Measurements from ENCODE around the gene AQP2.

AQP2 gene

DNA sequence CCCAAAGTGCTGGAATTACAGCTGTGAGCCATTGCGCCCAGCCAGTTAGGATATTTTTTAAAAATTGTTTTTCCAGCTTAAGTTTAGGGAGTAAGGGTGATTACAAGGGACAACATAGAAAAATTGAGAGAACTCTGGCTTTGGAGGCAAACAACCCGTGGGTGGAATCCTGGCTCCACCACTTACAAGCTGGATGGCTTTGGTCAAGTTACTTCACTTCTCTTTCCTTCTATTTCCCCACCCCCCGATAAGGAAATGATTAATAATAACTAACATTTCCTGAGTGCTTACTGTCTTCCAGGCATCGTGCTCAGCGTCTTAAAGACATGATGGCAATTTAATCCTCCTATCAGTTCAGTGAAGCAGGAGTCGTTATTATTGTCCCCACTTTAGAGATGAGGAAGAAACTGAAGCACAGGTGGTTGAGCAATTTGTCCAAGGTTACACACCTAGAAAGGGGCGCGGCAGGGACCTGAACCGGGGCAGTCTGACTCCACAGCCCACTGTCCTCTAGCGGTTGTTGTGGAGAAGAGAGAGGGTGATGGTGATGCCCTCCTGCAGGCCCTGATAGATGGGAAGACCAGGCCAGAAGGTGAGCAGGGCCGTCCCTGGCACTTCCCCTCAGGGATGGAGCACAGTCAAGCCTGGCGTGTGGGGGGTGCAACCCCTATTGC is 30.2 kb upstream of the AQP2 start:
- peak; percentile 76 for DNase-seq (ENCODE audit: low read depth)

- DNase-seq (ENCODE audit: low read depth) = no peak
Observed at GRCh38 chr12:49920915-49921286, 29.6 kb upstream of the AQP2 start.

GRCh38 chr12:49921299-49921698 is 29.2 kb upstream of the AQP2 start:
- no peak for DNase-seq (ENCODE audit: low read depth)

- no peak for DNase-seq (ENCODE audit: low read depth)
Observed at GRCh38 chr12:49921936-49922335, 28.6 kb upstream of the AQP2 start.

GRCh38 chr12:49922349-49923034 is 28.0 kb upstream of the AQP2 start:
- no peak for DNase-seq (ENCODE audit: low read depth)

DNA sequence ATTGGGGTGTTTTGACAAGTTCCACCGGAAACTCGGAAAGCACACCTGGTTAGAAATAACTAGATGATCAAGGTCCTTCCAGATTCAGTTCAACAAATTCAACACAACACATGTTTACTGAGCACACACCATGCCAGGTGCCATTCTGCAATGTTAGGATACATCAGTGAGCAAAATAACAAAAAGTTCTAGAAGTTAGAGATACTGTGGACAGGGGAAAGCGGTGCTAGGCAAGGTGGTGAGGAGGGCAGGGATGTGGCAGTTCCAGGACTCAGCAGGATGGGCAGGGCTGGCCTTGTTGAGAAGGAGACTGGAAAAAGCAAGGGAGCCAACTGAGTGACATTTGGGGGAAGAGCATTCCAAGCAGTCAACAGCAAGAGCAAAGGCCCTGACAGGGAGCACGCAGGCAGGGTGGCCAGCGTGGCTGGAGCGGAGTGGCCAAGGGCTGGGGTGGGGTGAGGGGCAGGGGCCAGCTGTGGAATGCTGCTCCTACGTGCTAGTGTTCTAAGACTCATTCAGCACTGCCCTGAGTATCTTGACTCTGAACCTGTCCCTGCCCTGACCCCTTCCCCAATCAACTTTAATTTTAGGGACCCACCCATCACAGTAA is 27.4 kb upstream of the AQP2 start:
- no peak for DNase-seq (ENCODE audit: low read depth)

GRCh38 chr12:49923880-49924556 is 26.5 kb upstream of the AQP2 start:
- DNase-seq (ENCODE audit: low read depth) = no peak

DNA sequence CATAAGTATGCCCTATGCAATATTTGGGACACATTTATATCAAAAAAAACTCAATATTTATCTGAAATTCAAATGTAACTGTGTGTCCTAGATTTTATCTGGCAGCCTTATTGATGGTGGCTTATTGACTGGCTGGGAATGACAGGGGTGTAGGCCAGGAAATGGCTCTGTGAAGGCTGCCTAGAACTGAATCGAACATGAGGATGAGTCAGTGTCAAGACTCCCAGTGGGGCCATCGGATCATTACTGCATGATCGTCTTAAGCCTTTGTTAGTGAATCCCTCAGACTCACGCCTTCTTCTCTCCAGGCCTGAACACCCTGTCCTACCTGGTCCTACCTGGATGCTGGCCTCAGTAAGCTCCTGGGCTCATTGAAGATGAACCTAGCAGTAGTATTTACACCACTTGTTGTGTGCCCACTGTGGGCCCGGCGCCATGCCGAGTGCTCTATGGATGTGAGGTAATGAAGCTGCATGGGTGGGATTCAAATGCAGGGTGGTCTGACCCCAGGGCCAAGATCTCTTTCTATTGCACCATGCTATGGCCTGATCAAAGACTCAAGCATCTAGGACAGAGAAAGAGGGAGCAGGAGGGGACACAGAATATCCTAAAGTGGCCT is 25.8 kb upstream of the AQP2 start:
- DNase-seq (ENCODE audit: low read depth) = peak; percentile 29

DNA sequence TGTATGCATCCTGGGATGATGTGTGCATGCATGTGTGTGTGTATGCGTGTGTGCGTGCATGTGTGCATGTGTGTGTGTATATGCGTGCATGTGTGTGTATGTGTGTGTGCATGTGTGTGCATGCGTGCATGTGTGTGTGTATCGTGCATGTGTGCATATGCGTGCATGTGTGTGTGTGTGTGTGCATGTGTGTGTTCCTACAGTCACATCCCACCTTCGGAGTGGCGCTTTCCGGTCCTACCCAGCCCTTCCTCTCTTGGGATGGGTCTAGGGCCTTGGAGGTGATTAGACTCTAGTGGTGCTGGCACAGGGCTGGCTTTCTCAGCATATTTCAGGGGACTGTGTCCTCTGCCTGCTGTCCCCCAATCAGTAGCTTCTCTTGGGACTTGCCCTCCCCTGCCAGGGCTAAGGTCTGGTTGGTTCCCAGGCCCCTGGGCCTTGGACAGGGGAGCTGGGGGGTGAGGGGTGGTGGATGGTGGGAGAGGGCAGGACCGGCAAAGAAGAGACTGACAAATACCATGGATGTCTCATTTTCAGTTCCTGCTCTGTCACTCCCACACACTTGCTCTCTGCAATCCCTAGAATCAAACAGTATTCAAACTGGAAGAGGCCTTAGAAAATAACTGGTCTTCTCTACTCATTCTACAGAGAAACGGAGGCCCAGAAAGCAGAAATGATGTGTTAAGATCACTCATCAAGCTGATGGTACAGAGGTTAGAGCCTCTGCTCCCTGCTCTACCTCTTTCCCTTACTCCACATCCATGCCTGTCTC is 24.9 kb upstream of the AQP2 start:
- DNase-seq (ENCODE audit: low read depth) = no peak

DNA sequence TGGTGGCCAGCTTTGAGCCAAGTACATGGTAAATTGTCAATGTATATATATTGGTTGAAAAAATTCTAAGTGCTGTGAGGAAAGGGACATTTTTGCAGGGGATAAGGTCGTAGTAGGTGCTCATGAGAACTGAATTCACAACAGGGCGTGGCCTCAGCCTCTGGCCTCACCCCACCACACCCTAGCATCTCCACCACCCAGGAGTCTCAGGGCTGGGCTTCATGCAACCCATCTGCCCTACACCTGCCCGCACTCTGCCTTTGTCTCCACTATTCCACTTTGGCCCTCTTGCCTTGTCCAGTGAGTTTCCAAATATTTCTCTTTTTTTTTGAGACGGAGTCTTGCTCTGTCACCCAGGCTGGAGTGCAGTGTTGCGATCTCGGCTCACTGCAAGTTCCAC is 22.1 kb upstream of the AQP2 start:
- DNase-seq (ENCODE audit: low read depth) = no peak

DNA sequence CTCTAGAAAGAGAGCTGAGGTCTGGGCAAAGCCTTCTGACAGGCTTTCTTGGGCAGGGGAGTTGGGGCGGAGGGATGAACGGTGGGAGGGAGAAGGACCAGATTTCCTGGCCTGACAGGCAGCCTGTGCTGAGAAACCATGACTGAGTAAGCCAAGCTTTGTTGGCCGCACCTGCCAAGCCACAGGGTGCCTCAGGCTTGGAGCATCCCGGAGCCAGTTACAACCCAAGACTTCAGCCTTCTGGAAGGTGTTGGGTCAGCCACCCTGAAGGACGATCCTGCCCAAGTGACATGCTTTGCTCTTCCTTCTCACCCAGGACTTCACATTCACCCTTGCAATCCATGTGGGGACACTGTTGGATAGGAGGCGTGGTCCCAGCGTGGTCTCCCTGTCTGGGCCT is 21.0 kb upstream of the AQP2 start:
- DNase-seq (ENCODE audit: low read depth) = no peak

DNA sequence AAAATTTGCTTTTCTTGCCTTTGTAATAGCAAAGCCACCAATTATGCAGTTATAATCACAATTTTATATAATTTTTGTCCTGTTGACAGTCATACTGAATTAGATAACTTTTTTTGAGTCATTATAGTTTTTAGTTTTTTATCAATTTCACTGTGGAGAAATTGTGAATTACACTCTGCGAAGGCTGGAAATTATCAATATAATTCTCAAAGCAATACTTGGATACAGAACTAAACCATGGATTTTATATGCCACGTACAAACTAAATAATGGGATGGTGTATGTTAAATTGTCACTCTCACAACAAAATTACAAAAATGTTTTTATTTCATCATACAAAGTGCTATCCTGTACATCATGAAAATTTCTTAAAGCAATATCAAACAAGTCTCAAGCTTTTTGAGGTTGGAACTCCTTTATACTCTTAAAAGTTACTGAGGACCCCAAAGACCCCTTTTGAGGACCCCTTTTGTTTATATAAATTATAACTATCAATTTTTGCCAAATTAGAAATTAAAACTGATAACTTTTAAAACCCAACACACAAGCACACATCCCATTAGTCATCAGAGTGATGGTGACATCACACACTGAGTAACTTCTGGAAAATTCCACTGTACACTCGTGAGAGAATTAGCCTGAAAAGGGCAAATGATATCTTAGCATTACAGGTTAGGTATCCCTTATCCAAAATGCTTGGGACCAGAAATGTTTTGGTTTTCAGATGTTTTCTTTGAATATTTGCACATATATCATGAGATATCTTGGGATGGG is 19.8 kb upstream of the AQP2 start:
- DNase-seq (ENCODE audit: low read depth) = peak; percentile 77

GRCh38 chr12:49932023-49932422 is 18.5 kb upstream of the AQP2 start:
- DNase-seq (ENCODE audit: low read depth) = no peak

DNA sequence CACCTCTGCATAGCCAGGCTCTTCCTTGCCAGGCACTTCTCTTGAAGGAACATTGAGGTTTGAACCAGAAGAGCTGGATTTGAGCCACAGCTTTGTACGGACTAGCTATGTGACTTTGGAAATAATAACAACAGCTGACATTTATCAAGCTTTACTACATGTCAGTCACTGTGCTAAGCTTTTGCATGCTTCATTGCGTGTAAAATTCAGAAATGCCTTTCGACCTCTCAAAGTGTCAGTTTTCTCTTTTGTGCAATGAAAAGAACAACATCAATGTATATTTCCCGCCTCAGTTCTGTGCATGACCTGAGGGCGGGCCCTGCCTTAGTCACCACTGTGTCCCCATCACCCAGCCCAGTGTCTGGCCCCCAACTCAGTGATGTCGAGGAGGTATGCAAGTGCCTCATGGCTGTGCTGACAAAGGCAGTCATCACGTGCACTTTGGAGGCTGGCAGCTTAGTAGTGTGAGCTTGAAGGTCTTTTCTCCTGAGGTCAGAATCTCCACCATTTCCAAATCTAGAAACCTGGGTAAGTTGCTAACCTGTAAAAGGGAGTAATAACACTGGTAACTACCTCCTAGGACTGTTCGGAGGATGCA is 17.9 kb upstream of the AQP2 start:
- no peak for DNase-seq (ENCODE audit: low read depth)

DNA sequence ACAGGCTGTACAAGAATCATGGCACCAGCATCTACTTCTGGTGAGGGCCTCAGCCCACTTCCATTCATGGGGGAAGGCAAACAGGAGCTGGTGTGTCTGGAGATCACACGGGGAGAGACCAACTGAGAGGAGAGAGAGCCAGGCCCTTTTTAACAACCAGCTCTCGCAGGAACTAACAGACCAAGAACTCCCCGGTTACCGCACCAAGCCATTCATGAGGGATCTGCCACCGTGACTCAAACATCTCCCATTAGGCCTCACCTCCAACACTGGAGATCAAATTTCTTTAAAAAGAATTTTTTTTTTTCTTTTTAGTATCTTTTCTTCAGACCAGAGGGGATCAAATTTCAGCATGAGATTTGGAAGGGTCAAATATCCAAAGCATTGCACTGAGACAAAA is 16.7 kb upstream of the AQP2 start:
- DNase-seq (ENCODE audit: low read depth) = no peak

GRCh38 chr12:49934505-49934904 is 16.0 kb upstream of the AQP2 start:
- DNase-seq (ENCODE audit: low read depth) = no peak

DNA sequence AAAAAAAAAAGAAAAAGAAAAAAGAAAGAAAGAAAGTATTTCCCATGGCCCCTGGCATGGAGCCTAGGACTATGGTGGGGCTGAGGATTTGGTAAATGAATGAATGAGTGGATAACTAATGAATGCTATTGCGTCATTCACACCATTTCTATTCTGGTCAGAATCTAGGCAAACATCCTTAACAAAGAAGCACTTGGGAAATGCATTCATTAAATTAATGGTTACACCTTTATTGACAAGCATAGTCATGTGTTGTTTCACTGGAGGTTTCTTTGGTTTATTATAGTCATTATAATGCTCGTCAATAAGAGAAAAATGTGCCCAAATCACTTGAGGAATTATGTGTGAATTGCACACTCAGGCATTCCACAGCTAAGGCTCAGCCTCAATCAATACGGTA is 13.6 kb upstream of the AQP2 start:
- DNase-seq (ENCODE audit: low read depth) = no peak

GRCh38 chr12:49937639-49938300 is 12.8 kb upstream of the AQP2 start:
- no peak for DNase-seq (ENCODE audit: low read depth)

GRCh38 chr12:49939307-49939706 is 11.2 kb upstream of the AQP2 start:
- no peak for DNase-seq (ENCODE audit: low read depth)

- no peak for DNase-seq (ENCODE audit: low read depth)
Observed at GRCh38 chr12:49939707-49940106, 10.8 kb upstream of the AQP2 start.

Measured in ELR (cell line).